GM23338 (cell line): ENCODE data around the gene MRPS14. TPM values are rescaled to one million over a fixed set of nuclear protein-coding genes. Genes with fewer than 3 reads are reported as not detected.

Source experiments
- ATAC-seq: fragments of 200-7000 bp; cut with Tn5 transposase; 3 replicates; pipeline ENCODE4 v1.9.1; 2020
- DNase-seq: peaks from one replicate; pipeline ENCODE4 v3.0.0-alpha.2; 2015; ENCODE audit warnings: low spot score
- H2AFZ ChIP-seq: fragments of 200-600 bp; sonication (generic); 2 replicates; pipeline ENCODE4 v1.8.0; 2016; ENCODE audit warnings: antibody characterized with exemption, mild to moderate bottlenecking, moderate library complexity
- H3F3A ChIP-seq: fragments of 200-600 bp; sonication (generic); replicated peaks from 2 replicates; pipeline ENCODE4 v1.8.0; 2017; ENCODE audit warnings: antibody characterized with exemption, mixed run types, low read depth
- H3K27ac ChIP-seq: fragments of 200-600 bp; sonication (generic); 2 replicates; pipeline ENCODE4 v1.6.1; 2016; ENCODE audit warnings: low read depth
- H3K27me3 ChIP-seq: fragments of 200-600 bp; sonication (generic); 2 replicates; pipeline ENCODE4 v1.8.0; 2016; ENCODE audit warnings: mild to moderate bottlenecking, mixed run types, moderate library complexity; ENCODE audit not compliant: insufficient read depth
- H3K36me3 ChIP-seq: fragments of 200-600 bp; sonication (generic); 2 replicates; pipeline ENCODE4 v1.8.0; 2016; ENCODE audit warnings: mild to moderate bottlenecking; ENCODE audit not compliant: insufficient read depth
- H3K4me1 ChIP-seq: fragments of 200-600 bp; sonication (generic); 2 replicates; pipeline ENCODE4 v1.8.0; 2016; ENCODE audit warnings: mild to moderate bottlenecking, moderate library complexity; ENCODE audit not compliant: insufficient read depth
- H3K4me2 ChIP-seq: fragments of 200-600 bp; sonication (generic); 2 replicates; pipeline ENCODE4 v1.7.1; 2017; ENCODE audit warnings: mixed run types
- H3K4me3 ChIP-seq: fragments of 200-600 bp; sonication (generic); 2 replicates; pipeline ENCODE4 v1.6.1; 2016; ENCODE audit warnings: mixed run types
- H3K79me2 ChIP-seq: fragments of 200-600 bp; sonication (generic); replicated peaks from 2 replicates; pipeline ENCODE4 v1.8.0; 2017; ENCODE audit warnings: mild to moderate bottlenecking; ENCODE audit not compliant: insufficient read depth
- H3K9me2 ChIP-seq: fragments of 200-600 bp; sonication (generic); 2 replicates; pipeline ENCODE4 v1.8.0; 2017; ENCODE audit not compliant: insufficient read depth
- H4K20me1 ChIP-seq: fragments of 200-600 bp; sonication (generic); replicated peaks from 2 replicates; pipeline ENCODE4 v1.8.0; 2017; ENCODE audit warnings: mild to moderate bottlenecking; ENCODE audit not compliant: insufficient read depth
- H3K27ac Mint-ChIP-seq: 2 replicates; pipeline ENCODE4 v1.8.0; 2020; ENCODE audit warnings: inconsistent platforms, mild to moderate bottlenecking, moderate library complexity, mixed read lengths
- H3K27me3 Mint-ChIP-seq: 3 replicates; pipeline ENCODE4 v1.8.0; 2022; ENCODE audit warnings: low read depth, mild to moderate bottlenecking, moderate library complexity, mixed read lengths, inconsistent platforms; ENCODE audit not compliant: insufficient read depth, poor library complexity
- H3K36me3 Mint-ChIP-seq: 3 replicates; pipeline ENCODE4 v1.8.0; 2021; ENCODE audit warnings: low read depth, mild to moderate bottlenecking, inconsistent platforms, moderate library complexity, mixed read lengths
- H3K4me1 Mint-ChIP-seq: 3 replicates; pipeline ENCODE4 v1.8.0; 2020; ENCODE audit warnings: mild to moderate bottlenecking, inconsistent platforms, mixed read lengths
- H3K4me3 Mint-ChIP-seq: 3 replicates; pipeline ENCODE4 v1.8.0; 2021; ENCODE audit warnings: moderate library complexity, mild to moderate bottlenecking, inconsistent platforms, mixed read lengths
- H3K9me3 Mint-ChIP-seq: 3 replicates; pipeline ENCODE4 v1.8.0; 2020; ENCODE audit warnings: moderate library complexity, mild to moderate bottlenecking, inconsistent platforms, mixed read lengths
- CREB1 ChIP-seq: fragments of 250-450 bp; sonication (Bioruptor Pico); IDR thresholded peaks from 2 replicates; pipeline ENCODE4 v1.5.0; 2020; ENCODE audit warnings: low read depth, mild to moderate bottlenecking, moderate library complexity
- CTCF ChIP-seq, 2 experiments: fragments of 200-600 bp in 1 of 2; sonication (generic) in 1 of 2; conservative IDR thresholded peaks; 2 replicates each; pipeline versions ENCODE4 v1.5.1 to v1.6.1; 2016 to 2017; ENCODE audit warnings: antibody characterized with exemption in 2 of 2, low read depth in 2 of 2, mild to moderate bottlenecking in 2 of 2, moderate library complexity in 1 of 2
- ETS1 ChIP-seq: IDR thresholded peaks from 2 replicates; pipeline ENCODE4 v1.6.1; 2016; ENCODE audit warnings: antibody characterized with exemption
- POLR2AphosphoS5 ChIP-seq: IDR thresholded peaks from 2 replicates; pipeline ENCODE4 v1.6.1; 2016; ENCODE audit warnings: antibody characterized with exemption, low read depth
- REST ChIP-seq: IDR thresholded peaks from one replicate; pipeline ENCODE4 v1.6.1; 2018; ENCODE audit warnings: antibody characterized with exemption; ENCODE audit not compliant: unreplicated experiment
- long read RNA-seq: library from polyadenylated mRNA; unstranded; transcript quantifications from one replicate; pipeline ENCODE4 v2.0.0, GENCODE V29; 2020; ENCODE audit not compliant: unreplicated experiment
- polyA plus RNA-seq: library from polyadenylated mRNA; unstranded; fragments of >200 nt; fragmentation: Nextera tagmentation; extraction: Ambion mirVana; gene quantifications from 2 replicates; pipeline ENCODE4 v1.2.1, GENCODE V29; 2016
- total RNA-seq: library from RNA; depleted of rRNA; stranded (reverse); fragments of >200 nt; shearing (Covaris generic); gene quantifications from 2 replicates; pipeline ENCODE4 v1.2.3, GENCODE V29; 2014; rRNA removed

Gene MRPS14
- total RNA-seq (18.5 and 21.7 TPM in 2 replicates), polyA plus RNA-seq (75.7 and 77.7 TPM in 2 replicates)
- long read RNA-seq, transcript MRPS14-202 (3 exons, 2,115 nt) = major isoform, 41 of 48 reads
- long read RNA-seq, partial matches to known transcripts = 0 of 48 reads
- long read RNA-seq, other reads (novel, unspliced or antisense) = 5 of 48 reads

- H3K36me3 Mint-ChIP-seq = no peaks in the 10 kb centered on the region
- peaks cover 10% of the 10 kb centered on the region for H3K9me2 ChIP-seq
These were observed at the start of gene MRPS14 for GRCh38 chr1:175023043-175023921. Gene MRPS14, minus strand, starts transcription at chr1:175023425. Its CDS starts 17 bp downstream, at chr1:175023408.

More at GRCh38 chr1:175023043-175023921, at the start of gene MRPS14:
- peaks cover 5% of the 10 kb centered on the region; the same call in 1 of the 2 replicates for H4K20me1 ChIP-seq
- H3K27me3 ChIP-seq = no peaks in the 10 kb centered on the region
- Mint-ChIP-seq H3K4me3 (peak within 1 kb of the TSS; percentile 96), H3K4me1 (no peaks in the 10 kb centered on the region; the same call in 2 of the 3 replicates), H3K27me3 (peaks cover 4% of the 10 kb centered on the region), H3K27ac (peak within 1 kb of the TSS; percentile 93), H3K9me3 (no peaks in the 10 kb centered on the region)
- H3K79me2 ChIP-seq = peaks cover 38% of the 10 kb centered on the region
- peak within 1 kb of the TSS; percentile 81 for H3K4me2 ChIP-seq
- H2AFZ ChIP-seq = peak within 1 kb of the TSS; percentile 89
- TF ChIP-seq CREB1 (CRISPR knock-in tag) = peak; percentile 92
- peak; percentile 85 for TF ChIP-seq POLR2AphosphoS5
- no peak for TF ChIP-seq REST
- TF ChIP-seq CTCF (conservative IDR thresholded peaks at IDR 0.05; ENCODE audit: low read depth in 2 of 2) = no peak
- TF ChIP-seq ETS1 = peak; percentile 46; the same call in 1 of the 2 replicates
- H3F3A ChIP-seq = no peaks in the 10 kb centered on the region
- peaks cover 3% of the 10 kb centered on the region; the same call in 1 of the 2 replicates for H3K36me3 ChIP-seq
- H3K27ac ChIP-seq = peak within 1 kb of the TSS; percentile 60; the same call in 1 of the 2 replicates
- peak; percentile 97 for ATAC-seq
- no peaks in the 10 kb centered on the region for H3K4me1 ChIP-seq
- H3K4me3 ChIP-seq = peak within 1 kb of the TSS; percentile 80
- peak; percentile 100 for DNase-seq
